HEK293T (cell line): ENCODE results near the gene CCDC158.

Source experiments
- FOXA1 ChIP-seq: fragments of 450-650 bp; IDR thresholded peaks from 2 replicates; pipeline ENCODE4 v1.6.1; 2016; ENCODE audit warnings: mild to moderate bottlenecking
- FOXM1 ChIP-seq: fragments of 450-650 bp; IDR thresholded peaks from 2 replicates; pipeline ENCODE4 v1.6.1; 2017; ENCODE audit warnings: mild to moderate bottlenecking, borderline replicate concordance
- HDGF ChIP-seq: fragments of 450-650 bp; IDR thresholded peaks from 2 replicates; pipeline ENCODE4 v1.6.1; 2017; ENCODE audit warnings: antibody characterized with exemption, borderline replicate concordance
- NFRKB ChIP-seq: fragments of 450-650 bp; IDR thresholded peaks from 2 replicates; pipeline ENCODE4 v1.6.1; 2016; ENCODE audit warnings: mild to moderate bottlenecking, moderate library complexity
- SUZ12 ChIP-seq: fragments of 450-650 bp; IDR thresholded peaks from 2 replicates; pipeline ENCODE4 v1.6.1; 2016; ENCODE audit warnings: mild to moderate bottlenecking
- ZNF384 ChIP-seq: fragments of 450-650 bp; IDR thresholded peaks from 2 replicates; pipeline ENCODE4 v1.6.1; 2016

GRCh38 chr4:76453232-76453631 lies 32.3 kb upstream of the CCDC158 start:
- TF ChIP-seq FOXA1, result no peak
- TF ChIP-seq SUZ12, result no peak
- TF ChIP-seq NFRKB, result no peak
- no peak for TF ChIP-seq FOXM1
- TF ChIP-seq ZNF384, result no peak
- TF ChIP-seq HDGF, result no peak
